GM21447 (cell line): ENCODE data around the gene CAMKV.
"Not testable (repeated sequence)": the region's sequence is repeated elsewhere in the genome, so short reads cannot be mapped to it uniquely, and the experiment has no call there.

Experiments used
- ATAC-seq: cut with Tn5 transposase; IDR thresholded peaks from one replicate; pipeline ENCODE4 v1.9.1; 2021; ENCODE audit not compliant: unreplicated experiment

CAMKV gene

GRCh38 chr3:49856181-49857005 is 13.3 kb downstream of the CAMKV start, which contains the start of gene TRAIP:
TSS of gene TRAIP (minus strand) at chr3:49856564. CDS start at chr3:49856453, 111 bp downstream.
- ATAC-seq = peak; percentile 98

GRCh38 chr3:49855662-49856061 is 14.0 kb downstream of the CAMKV start:
- ATAC-seq = no peak

GRCh38 chr3:49845694-49846093 is 24.0 kb downstream of the CAMKV start:
- no peak for ATAC-seq

- ATAC-seq = no peak
Observed at GRCh38 chr3:49844464-49845183, 25.1 kb downstream of the CAMKV start.

- no peak for ATAC-seq
Observed at GRCh38 chr3:49842843-49843517, 26.7 kb downstream of the CAMKV start.

- no peak for ATAC-seq
Observed at GRCh38 chr3:49841806-49842205, 27.9 kb downstream of the CAMKV start.

- no peak for ATAC-seq
Observed at GRCh38 chr3:49841126-49841696, 28.5 kb downstream of the CAMKV start.

- no peak for ATAC-seq
Observed at GRCh38 chr3:49840388-49840787, 29.3 kb downstream of the CAMKV start.

GRCh38 chr3:49839193-49839809 is 30.4 kb downstream of the CAMKV start:
- no peak for ATAC-seq

- ATAC-seq = no peak
Observed at GRCh38 chr3:49831341-49831740, 38.4 kb downstream of the CAMKV start.

GRCh38 chr3:49826016-49826415 is 43.7 kb downstream of the CAMKV start:
- ATAC-seq = no peak

- ATAC-seq = not testable (repeated sequence)
Observed at GRCh38 chr3:49823131-49823530, 46.6 kb downstream of the CAMKV start.

GRCh38 chr3:49813497-49814174 is 56.1 kb downstream of the CAMKV start, which contains the start of gene UBA7:
TSS of gene UBA7 (minus strand) at chr3:49813953. CDS start at chr3:49813787, 166 bp downstream.
- peak; percentile 83 for ATAC-seq

GRCh38 chr3:49812916-49813496 is 56.7 kb downstream of the CAMKV start:
- no peak for ATAC-seq
